HG03354 (cell line): ENCODE results near the gene HAT1.

Experiments
- ATAC-seq: cut with Tn5 transposase; IDR thresholded peaks from one replicate; pipeline ENCODE4 v1.9.1; 2021; ENCODE audit warnings: mild to moderate bottlenecking; ENCODE audit not compliant: unreplicated experiment, poor library complexity, severe bottlenecking

The HAT1 gene

GRCh38 chr2:172012677-172013391 lies 90.6 kb downstream of the HAT1 start:
- no peak for ATAC-seq

GRCh38 chr2:172013396-172013795 lies 91.1 kb downstream of the HAT1 start:
- ATAC-seq, result peak; percentile 79

GRCh38 chr2:172021074-172021931 lies 99.0 kb downstream of the HAT1 start:
- no peak for ATAC-seq

GRCh38 chr2:172021955-172022354 lies 99.7 kb downstream of the HAT1 start:
- no peak for ATAC-seq

GRCh38 chr2:172031536-172031935 lies 109.3 kb downstream of the HAT1 start:
- ATAC-seq, result no peak
